Fibroblast of mammary gland (primary cell): ENCODE measurements around the gene FAM89A.

Experiments used
- DNase-seq: peaks from one replicate; pipeline ENCODE4 v3.0.0-alpha.2; 2010; ENCODE audit warnings: low read depth
- H3K4me3 ChIP-seq: 2 replicates; pipeline ENCODE4 v1.5.1; 2011; ENCODE audit warnings: low read depth, mild to moderate bottlenecking, low read length, moderate library complexity; ENCODE audit not compliant: control insufficient read depth
- TF ChIP-seq, protein P1 (sequence below): conservative IDR thresholded peaks from 2 replicates; pipeline ENCODE4 v1.5.1; 2011; ENCODE audit warnings: low read depth, low read length, inconsistent platforms; ENCODE audit not compliant: control insufficient read depth, insufficient read depth

Gene FAM89A

DNA sequence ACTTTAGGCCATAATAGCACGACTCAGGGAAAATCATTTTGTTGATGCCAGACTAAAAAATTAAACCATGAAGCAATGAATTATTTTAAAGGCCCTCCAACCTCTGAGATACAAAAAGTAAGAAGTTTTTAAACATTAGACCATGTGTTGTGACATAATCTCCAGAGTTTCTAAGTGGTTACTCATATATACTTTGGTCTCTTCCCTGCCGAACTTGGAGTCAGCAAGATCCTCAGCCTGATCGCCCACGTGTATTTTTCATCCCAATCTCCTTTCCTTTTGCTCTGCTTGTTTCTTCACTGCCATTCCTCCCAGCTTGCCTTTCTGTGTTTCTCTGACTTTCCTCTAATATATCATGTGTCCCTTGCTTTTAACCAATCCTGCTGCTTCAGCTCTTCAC lies 57.4 kb downstream of the FAM89A start:
- TF ChIP-seq, protein P1, sequence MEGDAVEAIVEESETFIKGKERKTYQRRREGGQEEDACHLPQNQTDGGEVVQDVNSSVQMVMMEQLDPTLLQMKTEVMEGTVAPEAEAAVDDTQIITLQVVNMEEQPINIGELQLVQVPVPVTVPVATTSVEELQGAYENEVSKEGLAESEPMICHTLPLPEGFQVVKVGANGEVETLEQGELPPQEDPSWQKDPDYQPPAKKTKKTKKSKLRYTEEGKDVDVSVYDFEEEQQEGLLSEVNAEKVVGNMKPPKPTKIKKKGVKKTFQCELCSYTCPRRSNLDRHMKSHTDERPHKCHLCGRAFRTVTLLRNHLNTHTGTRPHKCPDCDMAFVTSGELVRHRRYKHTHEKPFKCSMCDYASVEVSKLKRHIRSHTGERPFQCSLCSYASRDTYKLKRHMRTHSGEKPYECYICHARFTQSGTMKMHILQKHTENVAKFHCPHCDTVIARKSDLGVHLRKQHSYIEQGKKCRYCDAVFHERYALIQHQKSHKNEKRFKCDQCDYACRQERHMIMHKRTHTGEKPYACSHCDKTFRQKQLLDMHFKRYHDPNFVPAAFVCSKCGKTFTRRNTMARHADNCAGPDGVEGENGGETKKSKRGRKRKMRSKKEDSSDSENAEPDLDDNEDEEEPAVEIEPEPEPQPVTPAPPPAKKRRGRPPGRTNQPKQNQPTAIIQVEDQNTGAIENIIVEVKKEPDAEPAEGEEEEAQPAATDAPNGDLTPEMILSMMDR: no peak
- DNase-seq: peak; percentile 75
- H3K4me3 ChIP-seq: no peak overlapping the region

DNA sequence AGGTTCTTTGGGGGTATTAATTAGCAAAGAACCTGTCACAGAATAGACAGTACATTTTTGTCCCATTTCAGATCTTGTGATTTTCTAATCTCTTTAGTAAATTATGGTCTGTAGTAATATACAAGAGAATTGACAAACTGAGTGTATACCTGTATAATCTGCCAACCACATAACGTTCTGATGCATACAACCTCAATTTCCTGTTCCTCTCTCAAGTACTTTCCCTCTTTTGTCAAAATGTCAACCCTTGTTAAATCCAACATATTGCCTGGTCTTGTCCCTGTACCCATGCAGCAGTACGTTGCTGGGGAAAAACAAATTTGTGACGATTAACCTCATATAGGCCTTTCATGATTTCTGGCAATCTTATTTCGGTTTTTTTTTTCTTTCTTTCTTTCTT lies 60.1 kb downstream of the FAM89A start:
- TF ChIP-seq, protein P1: no peak
- DNase-seq: no peak
- H3K4me3 ChIP-seq: peak overlapping the region; percentile 77

DNA sequence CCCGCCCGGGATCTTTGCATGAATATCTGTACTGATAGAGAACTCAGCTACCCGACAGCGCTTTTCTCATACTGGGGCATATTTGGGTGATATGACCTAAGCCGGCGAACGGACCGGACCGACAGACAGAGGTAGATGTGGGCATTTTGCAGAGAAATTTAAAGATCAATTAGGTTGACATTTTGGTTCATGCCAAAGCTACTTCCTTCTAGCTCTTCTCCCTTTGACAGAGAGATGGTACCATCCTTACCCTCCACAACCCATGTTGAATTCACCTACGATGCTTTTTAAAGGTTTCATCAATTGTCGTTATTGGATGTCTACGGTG lies 60.7 kb downstream of the FAM89A start:
- TF ChIP-seq, protein P1: no peak
- H3K4me3 ChIP-seq: peak overlapping the region; percentile 77
- DNase-seq: no peak

DNA sequence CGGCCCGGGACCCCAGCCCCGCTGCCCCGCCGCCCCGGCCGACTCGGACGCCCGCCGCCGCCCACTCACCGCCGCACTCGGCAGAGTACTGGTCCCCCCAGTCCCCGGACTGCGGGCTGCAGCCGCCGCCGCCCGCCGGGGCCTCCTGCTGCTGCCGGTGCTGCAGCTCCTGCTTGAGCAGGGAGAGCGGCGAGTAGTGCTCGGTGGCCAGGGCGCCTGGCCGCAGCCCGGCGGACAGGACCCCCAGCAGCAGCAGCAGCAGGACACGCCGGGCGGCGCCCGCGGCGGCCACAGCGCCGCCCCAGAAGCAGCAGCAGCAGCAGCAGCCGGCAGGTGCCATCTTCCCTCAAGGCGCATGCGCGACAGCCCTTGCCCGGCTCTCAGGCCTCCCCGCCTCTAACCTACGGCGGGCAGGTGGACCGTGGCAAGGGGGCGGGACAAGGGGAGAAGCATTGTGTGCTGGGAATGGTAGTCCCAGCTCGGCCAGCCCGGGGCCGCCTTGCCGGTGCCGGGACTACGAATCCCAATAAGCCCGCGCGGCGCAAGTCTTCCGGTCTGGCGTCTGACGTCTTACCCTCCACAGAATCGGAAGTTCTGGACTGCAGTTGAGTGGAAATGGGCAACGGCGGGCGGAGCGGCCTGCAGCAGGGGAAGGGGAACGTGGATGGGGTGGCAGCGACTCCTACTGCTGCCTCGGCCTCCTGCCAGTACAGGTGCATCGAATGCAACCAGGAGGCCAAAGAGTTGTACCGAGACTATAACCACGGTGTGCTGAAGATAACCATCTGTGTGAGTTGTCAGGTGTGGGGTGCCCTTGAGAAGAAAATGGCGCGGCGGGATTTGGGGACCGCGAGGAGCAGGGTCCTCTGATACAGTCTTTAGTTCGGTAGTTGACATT lies 61.3 kb downstream of the FAM89A start, which contains the start of the genes ARV1 and TTC13:
ARV1 (plus strand) TSS at position 604 of the 898 bp plus-strand sequence; CDS start at position 616, 12 bp downstream.
TTC13 (minus strand) TSS at position 371 of the 898 bp plus-strand sequence; CDS start at position 340, 31 bp downstream.
- peak within 1 kb of the TSS; percentile 77 for H3K4me3 ChIP-seq
- peak; percentile 96 for DNase-seq
- TF ChIP-seq, protein P1: no peak

DNA sequence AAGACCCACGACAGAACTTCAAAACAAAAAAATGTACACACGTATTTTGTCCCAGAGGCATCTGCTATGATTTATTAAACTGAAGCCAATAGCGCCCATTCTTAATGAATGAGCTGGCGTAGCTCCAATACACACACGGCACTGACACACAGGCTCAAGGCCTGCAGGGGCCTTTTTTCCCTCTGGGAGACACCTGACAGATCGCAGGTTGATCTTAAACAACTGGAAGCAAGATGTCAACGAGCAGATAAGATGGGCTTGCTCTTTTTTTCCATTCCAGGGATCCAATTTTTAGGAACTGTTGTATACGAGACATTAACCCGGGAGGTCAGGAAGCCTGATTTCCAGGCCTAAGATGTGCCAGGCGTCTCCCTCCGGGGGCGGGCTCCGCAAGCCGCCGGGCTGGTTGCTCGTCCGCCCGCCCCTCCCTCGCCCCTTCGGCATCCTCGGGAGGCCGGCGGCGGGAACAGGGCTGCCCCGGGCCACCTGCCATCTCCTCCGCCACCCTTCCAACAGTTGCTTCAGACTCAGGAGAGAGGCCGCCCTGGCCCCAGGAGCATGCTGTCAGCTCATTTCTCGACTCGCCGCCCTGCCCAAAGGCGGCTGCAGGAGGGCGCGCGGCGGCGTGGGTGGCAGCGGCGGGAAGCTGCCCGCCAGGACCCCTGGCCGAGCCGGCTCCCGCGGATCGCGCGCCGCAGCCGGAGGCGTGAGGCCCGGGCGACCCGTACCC lies 62.1 kb downstream of the FAM89A start:
- peak overlapping the region; percentile 77 for H3K4me3 ChIP-seq
- TF ChIP-seq, protein P1: no peak
- peak; percentile 28 for DNase-seq

DNA sequence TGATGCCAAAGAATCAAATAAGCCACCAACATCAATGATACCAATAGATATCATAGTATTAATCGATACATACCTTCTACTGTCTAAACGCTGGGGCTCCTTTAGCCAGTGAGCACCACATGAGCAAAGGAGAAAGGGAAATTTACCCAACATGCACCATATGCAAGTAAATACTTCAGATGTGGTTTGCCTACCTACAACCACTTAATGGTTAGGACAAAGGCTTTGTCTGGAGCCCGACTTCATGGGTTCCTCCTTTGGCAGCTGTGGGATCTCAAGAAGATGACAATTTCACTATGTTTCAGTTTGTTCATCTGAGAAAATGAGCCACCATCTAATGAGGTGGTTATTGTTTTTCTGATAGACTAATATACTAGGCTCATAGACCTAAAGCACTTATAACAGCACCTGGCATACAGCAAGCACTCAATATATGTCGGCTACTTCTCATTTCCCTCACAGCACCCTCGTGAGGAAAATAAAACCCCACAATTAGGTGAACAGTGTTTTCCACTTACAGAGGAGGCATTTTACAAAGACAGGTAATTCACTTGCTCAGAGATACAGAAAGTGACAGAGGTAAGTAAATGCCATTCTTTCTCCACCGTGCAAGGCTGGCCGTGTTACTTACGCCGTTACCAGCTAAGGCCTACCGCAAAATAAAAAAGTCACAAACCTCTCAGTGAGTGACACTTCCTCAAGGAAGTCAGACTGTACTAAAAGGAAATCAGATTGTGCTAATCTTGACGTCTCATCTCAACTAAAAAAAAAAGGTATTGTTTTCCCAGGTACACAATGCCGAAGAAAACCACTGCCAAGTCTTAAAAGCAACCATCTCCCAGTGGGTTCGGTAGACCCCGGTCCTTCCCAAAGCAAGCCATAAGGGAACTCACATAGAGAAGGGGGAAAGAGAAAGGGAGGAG lies 63.0 kb downstream of the FAM89A start:
- TF ChIP-seq, protein P1: no peak
- peak overlapping the region; percentile 77 for H3K4me3 ChIP-seq
- DNase-seq: no peak
